ENCODE results near the gene LTA4H. TPM values are rescaled to one million over a fixed set of nuclear protein-coding genes. Genes with fewer than 3 reads are reported as not detected.

LTA4H gene
- 100 to 1,000 TPM in 1 of 4 donors, 10 to 100 TPM in 3; 74.6 to 195 (median 86.4) TPM for polyA plus RNA-seq
- long read RNA-seq, donor 1, transcript LTA4H-201 (19 exons, 2,139 nt): major isoform, 76 of 166 reads
- long read RNA-seq, donor 1, partial matches to known transcripts: 63 of 166 reads
- long read RNA-seq, donor 1, other reads (novel, unspliced or antisense): 27 of 166 reads
- long read RNA-seq, donor 2, transcript LTA4H-201 (19 exons, 2,139 nt): major isoform, 16 of 21 reads
- long read RNA-seq, donor 2, partial matches to known transcripts: 5 of 21 reads
- long read RNA-seq, donor 2, other reads (novel, unspliced or antisense): 0 of 21 reads
- long read RNA-seq, donor 3, transcript LTA4H-201 (19 exons, 2,139 nt): major isoform, 20 of 94 reads
- long read RNA-seq, donor 3, partial matches to known transcripts: 64 of 94 reads
- long read RNA-seq, donor 3, other reads (novel, unspliced or antisense): 10 of 94 reads
- long read RNA-seq, donor 4, partial matches to known transcripts: 0 of 1 reads
- long read RNA-seq, donor 4, other reads (novel, unspliced or antisense): 0 of 1 reads
- long read RNA-seq, donor 5, partial matches to known transcripts: 0 of 3 reads
- long read RNA-seq, donor 5, other reads (novel, unspliced or antisense): 0 of 3 reads
- long read RNA-seq, donor 6, transcript LTA4H-201 (19 exons, 2,139 nt): major isoform, 32 of 50 reads
- long read RNA-seq, donor 6, partial matches to known transcripts: 13 of 50 reads
- long read RNA-seq, donor 6, other reads (novel, unspliced or antisense): 5 of 50 reads
- long read RNA-seq, donor 7: 0 reads
- long read RNA-seq, donor 8, partial matches to known transcripts: 0 of 2 reads
- long read RNA-seq, donor 8, other reads (novel, unspliced or antisense): 0 of 2 reads
- long read RNA-seq, donor 9, transcript LTA4H-201 (19 exons, 2,139 nt): major isoform, 6 of 6 reads
- long read RNA-seq, donor 9, partial matches to known transcripts: 0 of 6 reads
- long read RNA-seq, donor 9, other reads (novel, unspliced or antisense): 0 of 6 reads
- long read RNA-seq, donor 10, transcript LTA4H-201 (19 exons, 2,139 nt): major isoform, 24 of 41 reads
- long read RNA-seq, donor 10, partial matches to known transcripts: 6 of 41 reads
- long read RNA-seq, donor 10, other reads (novel, unspliced or antisense): 11 of 41 reads

GRCh38 chr12:96035283-96036236, at the start of gene LTA4H:
Gene LTA4H (minus strand): TSS chr12:96035587. CDS start chr12:96035519, 68 bp downstream.
- FAIRE-seq (no peak), DNase-seq (peak; percentile 99 to 100)
- H3K4me1 ChIP-seq (ENCODE audit: control insufficient read depth in 3 of 3, insufficient read depth in 2 of 3, low read depth in 1 of 3, low read length in 2 of 3): peaks cover 0 to 8% (median 2%) of the 10 kb centered on the region in 3 donors
- H3K9me3 ChIP-seq (ENCODE audit: control insufficient read depth in 2 of 2, insufficient read depth in 1 of 2, low read depth in 1 of 2, low read length in 1 of 2): no peaks in the 10 kb centered on the region
- 0 to 1% (median 0%) methylated on average over 55 of the region's 55 CpGs for WGBS, 3 donors
- H3K27me3 ChIP-seq (ENCODE audit: control insufficient read depth in 3 of 3, insufficient read depth in 3 of 3, low read length in 3 of 3): no peaks in the 10 kb centered on the region
- peak within 1 kb of the TSS; percentile 7 to 94 (median 76) for H3K27ac ChIP-seq (ENCODE audit: low read depth in 1 of 3, low read length in 2 of 3)
- H3K36me3 ChIP-seq (ENCODE audit: control insufficient read depth in 3 of 3, insufficient read depth in 2 of 3, low read depth in 1 of 3, low read length in 3 of 3): no peaks in the 10 kb centered on the region
- H3K4me3 ChIP-seq (ENCODE audit: low read depth in 1 of 3, low read length in 3 of 3): peak within 1 kb of the TSS; percentile 62 to 96 (median 75)

- Histone ChIP-seq H3K4me3 (ENCODE audit: low read depth in 1 of 3, low read length in 3 of 3) (no peak overlapping the region), H3K9me3 (ENCODE audit: control insufficient read depth in 2 of 2, insufficient read depth in 1 of 2, low read depth in 1 of 2, low read length in 1 of 2) (peaks cover 0 to 9% of the 10 kb centered on the region in 2 donors), H3K27me3 (ENCODE audit: control insufficient read depth in 3 of 3, insufficient read depth in 3 of 3, low read length in 3 of 3) (no peaks in the 10 kb centered on the region), H3K27ac (ENCODE audit: low read depth in 1 of 3, low read length in 2 of 3) (no peak overlapping the region), H3K36me3 (ENCODE audit: control insufficient read depth in 3 of 3, insufficient read depth in 2 of 3, low read depth in 1 of 3, low read length in 3 of 3) (no peaks in the 10 kb centered on the region), H3K4me1 (ENCODE audit: control insufficient read depth in 3 of 3, insufficient read depth in 2 of 3, low read depth in 1 of 3, low read length in 2 of 3) (no peaks in the 10 kb centered on the region)
- no peak for DNase-seq
- 88 to 98% (median 97%) methylated on average over 2 of the region's 2 CpGs for WGBS, 3 donors
- FAIRE-seq: no peak
These were observed 49.2 kb upstream of the LTA4H start for GRCh38 chr12:96084624-96085023.

- no peak for FAIRE-seq
- no peaks in the 10 kb centered on the region for H3K36me3 ChIP-seq (ENCODE audit: control insufficient read depth in 3 of 3, insufficient read depth in 2 of 3, low read depth in 1 of 3, low read length in 3 of 3)
- 89 to 93% (median 91%) methylated on average over 9 of the region's 9 CpGs for WGBS, 3 donors
These were observed 47.8 kb upstream of the LTA4H start for GRCh38 chr12:96083020-96083719.

GRCh38 chr12:96081596-96081995, 46.2 kb upstream of the LTA4H start:
- Histone ChIP-seq H3K4me1 (ENCODE audit: control insufficient read depth in 3 of 3, insufficient read depth in 2 of 3, low read depth in 1 of 3, low read length in 2 of 3) (no peaks in the 10 kb centered on the region), H3K36me3 (ENCODE audit: control insufficient read depth in 3 of 3, insufficient read depth in 2 of 3, low read depth in 1 of 3, low read length in 3 of 3) (no peaks in the 10 kb centered on the region), H3K27ac (ENCODE audit: low read depth in 1 of 3, low read length in 2 of 3) (no peak overlapping the region), H3K9me3 (ENCODE audit: control insufficient read depth in 2 of 2, insufficient read depth in 1 of 2, low read depth in 1 of 2, low read length in 1 of 2) (no peaks in the 10 kb centered on the region), H3K4me3 (ENCODE audit: low read depth in 1 of 3, low read length in 3 of 3) (no peak overlapping the region), H3K27me3 (ENCODE audit: control insufficient read depth in 3 of 3, insufficient read depth in 3 of 3, low read length in 3 of 3) (no peaks in the 10 kb centered on the region)
- WGBS, 3 donors: 45 to 77% (median 63%) methylated on average over 3 of the region's 3 CpGs
- FAIRE-seq (no peak), DNase-seq (no peak)

More at GRCh38 chr12:96083020-96083719, 47.8 kb upstream of the LTA4H start:
- H3K27me3 ChIP-seq (ENCODE audit: control insufficient read depth in 3 of 3, insufficient read depth in 3 of 3, low read length in 3 of 3): no peaks in the 10 kb centered on the region
- no peak for DNase-seq
- no peaks in the 10 kb centered on the region for H3K4me1 ChIP-seq (ENCODE audit: control insufficient read depth in 3 of 3, insufficient read depth in 2 of 3, low read depth in 1 of 3, low read length in 2 of 3)
- H3K27ac ChIP-seq (ENCODE audit: low read depth in 1 of 3, low read length in 2 of 3): no peak overlapping the region
- H3K9me3 ChIP-seq (ENCODE audit: control insufficient read depth in 2 of 2, insufficient read depth in 1 of 2, low read depth in 1 of 2, low read length in 1 of 2): peaks cover 0 to 9% of the 10 kb centered on the region in 2 donors
- H3K4me3 ChIP-seq (ENCODE audit: low read depth in 1 of 3, low read length in 3 of 3): no peak overlapping the region

GRCh38 chr12:96078231-96079135, 43.1 kb upstream of the LTA4H start:
- no peaks in the 10 kb centered on the region for H3K9me3 ChIP-seq (ENCODE audit: control insufficient read depth in 2 of 2, insufficient read depth in 1 of 2, low read depth in 1 of 2, low read length in 1 of 2)
- DNase-seq: no peak
- peak overlapping the region in 1 of 3 donors; percentile 8 for H3K27ac ChIP-seq (ENCODE audit: low read depth in 1 of 3, low read length in 2 of 3)
- WGBS, 3 donors: 56 to 76% (median 74%) methylated on average over 15 of the region's 15 CpGs
- H3K36me3 ChIP-seq (ENCODE audit: control insufficient read depth in 3 of 3, insufficient read depth in 2 of 3, low read depth in 1 of 3, low read length in 3 of 3): no peaks in the 10 kb centered on the region
- no peaks in the 10 kb centered on the region for H3K4me1 ChIP-seq (ENCODE audit: control insufficient read depth in 3 of 3, insufficient read depth in 2 of 3, low read depth in 1 of 3, low read length in 2 of 3)
- H3K27me3 ChIP-seq (ENCODE audit: control insufficient read depth in 3 of 3, insufficient read depth in 3 of 3, low read length in 3 of 3): no peaks in the 10 kb centered on the region
- no peak for FAIRE-seq
- H3K4me3 ChIP-seq (ENCODE audit: low read depth in 1 of 3, low read length in 3 of 3): no peak overlapping the region

GRCh38 chr12:96077081-96077480, 41.7 kb upstream of the LTA4H start:
- WGBS, 3 donors: 77 to 91% (median 81%) methylated on average over 6 of the region's 6 CpGs

More at GRCh38 chr12:96077081-96077480, 41.7 kb upstream of the LTA4H start:
- no peak for FAIRE-seq
- no peak overlapping the region for H3K27ac ChIP-seq (ENCODE audit: low read depth in 1 of 3, low read length in 2 of 3)
- no peaks in the 10 kb centered on the region for H3K4me1 ChIP-seq (ENCODE audit: control insufficient read depth in 3 of 3, insufficient read depth in 2 of 3, low read depth in 1 of 3, low read length in 2 of 3)
- no peak overlapping the region for H3K4me3 ChIP-seq (ENCODE audit: low read depth in 1 of 3, low read length in 3 of 3)
- H3K27me3 ChIP-seq (ENCODE audit: control insufficient read depth in 3 of 3, insufficient read depth in 3 of 3, low read length in 3 of 3): no peaks in the 10 kb centered on the region
- no peak for DNase-seq
- no peaks in the 10 kb centered on the region for H3K9me3 ChIP-seq (ENCODE audit: control insufficient read depth in 2 of 2, insufficient read depth in 1 of 2, low read depth in 1 of 2, low read length in 1 of 2)
- no peaks in the 10 kb centered on the region for H3K36me3 ChIP-seq (ENCODE audit: control insufficient read depth in 3 of 3, insufficient read depth in 2 of 3, low read depth in 1 of 3, low read length in 3 of 3)
